Activated CD8-positive, alpha-beta memory T cell treated with anti-CD3 and anti-CD28 coated beads for 4 hours (primary cell): ENCODE data around the gene GPR34.
"Not testable (repeated sequence)": the region's sequence is repeated elsewhere in the genome, so short reads cannot be mapped to it uniquely, and the experiment has no call there.

Experiments
- DNase-seq, 2 donors: peaks; one replicate each; pipeline ENCODE4 v3.0.0-alpha.2; 2020; ENCODE audit warnings: low read depth in 2 of 2

Gene GPR34

DNA sequence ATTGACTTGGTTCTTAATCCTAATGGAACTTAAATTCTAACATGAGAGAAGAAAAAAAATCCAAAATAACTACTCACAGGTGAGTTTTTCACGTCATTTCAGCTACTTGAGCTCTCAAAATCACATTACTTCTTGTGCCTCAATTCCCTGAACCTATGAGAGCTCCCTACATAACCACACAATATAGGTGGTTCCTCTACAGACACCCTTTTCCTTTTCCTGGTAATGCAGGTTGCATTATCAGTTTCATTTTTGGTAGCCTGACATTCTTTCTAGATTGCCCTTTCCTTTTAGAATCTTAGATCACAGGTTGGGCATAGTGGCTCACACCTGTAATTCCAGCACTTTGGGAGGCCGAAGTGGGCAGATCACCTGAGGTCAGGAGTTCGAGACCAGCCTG lies 4.3 kb downstream of the GPR34 start:
- no peak for DNase-seq

DNA sequence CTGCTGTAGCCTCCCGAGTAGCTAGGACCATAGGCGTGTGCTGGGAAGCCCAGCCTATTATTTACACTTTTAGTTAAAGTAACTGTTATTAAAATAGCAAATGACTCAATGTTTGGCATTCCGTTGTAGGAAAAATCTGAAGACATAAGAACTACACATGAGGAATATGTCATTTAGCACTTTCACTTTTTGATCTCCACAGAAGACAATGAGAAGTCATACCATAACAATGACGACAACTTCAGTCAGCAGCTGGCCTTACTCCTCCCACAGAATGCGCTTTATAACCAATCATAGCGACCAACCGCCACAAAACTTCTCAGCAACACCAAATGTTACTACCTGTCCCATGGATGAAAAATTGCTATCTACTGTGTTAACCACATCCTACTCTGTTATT lies 6.7 kb downstream of the GPR34 start:
- DNase-seq, result no peak

DNA sequence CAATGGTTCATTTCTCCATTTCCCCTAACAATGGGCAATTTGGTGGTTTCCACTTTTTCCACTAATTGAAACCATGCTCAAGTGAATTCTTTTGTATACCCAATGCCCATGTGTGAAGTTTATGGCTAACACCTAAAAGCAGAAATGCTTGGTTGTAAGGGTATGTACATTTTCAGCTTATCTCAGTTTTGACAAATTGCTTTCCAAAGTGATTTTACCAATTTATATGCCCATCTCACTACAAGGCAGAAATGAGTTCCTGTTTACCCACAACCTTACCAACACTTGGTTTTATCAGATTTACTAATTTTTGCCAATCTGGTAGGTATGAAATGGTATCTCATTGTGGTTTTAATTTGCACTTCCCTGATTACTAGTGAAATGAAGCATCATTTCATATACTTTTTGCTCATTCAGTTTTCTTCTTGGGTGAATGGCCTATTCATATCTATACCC lies 14.8 kb downstream of the GPR34 start:
- DNase-seq, result no peak

DNA sequence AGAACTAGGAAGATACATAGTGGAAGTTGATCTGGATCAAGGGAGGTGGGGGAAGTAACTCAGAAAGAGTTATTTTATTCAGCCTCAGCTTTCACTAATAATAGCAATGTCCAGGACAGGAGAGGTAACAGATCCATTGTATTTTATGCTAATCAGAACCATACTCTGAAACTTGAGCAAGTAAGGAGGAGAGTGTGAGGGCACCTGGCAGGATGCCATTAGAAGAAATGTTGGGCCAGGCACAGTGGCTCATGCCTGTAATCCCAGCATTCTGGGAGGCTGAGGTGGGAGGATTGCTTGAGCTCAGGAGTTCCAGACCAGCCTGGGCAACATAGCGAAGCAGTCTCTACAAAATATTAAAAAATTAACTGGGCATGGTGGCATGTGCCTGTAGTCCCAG lies 16.3 kb downstream of the GPR34 start:
- DNase-seq, result no peak

DNA sequence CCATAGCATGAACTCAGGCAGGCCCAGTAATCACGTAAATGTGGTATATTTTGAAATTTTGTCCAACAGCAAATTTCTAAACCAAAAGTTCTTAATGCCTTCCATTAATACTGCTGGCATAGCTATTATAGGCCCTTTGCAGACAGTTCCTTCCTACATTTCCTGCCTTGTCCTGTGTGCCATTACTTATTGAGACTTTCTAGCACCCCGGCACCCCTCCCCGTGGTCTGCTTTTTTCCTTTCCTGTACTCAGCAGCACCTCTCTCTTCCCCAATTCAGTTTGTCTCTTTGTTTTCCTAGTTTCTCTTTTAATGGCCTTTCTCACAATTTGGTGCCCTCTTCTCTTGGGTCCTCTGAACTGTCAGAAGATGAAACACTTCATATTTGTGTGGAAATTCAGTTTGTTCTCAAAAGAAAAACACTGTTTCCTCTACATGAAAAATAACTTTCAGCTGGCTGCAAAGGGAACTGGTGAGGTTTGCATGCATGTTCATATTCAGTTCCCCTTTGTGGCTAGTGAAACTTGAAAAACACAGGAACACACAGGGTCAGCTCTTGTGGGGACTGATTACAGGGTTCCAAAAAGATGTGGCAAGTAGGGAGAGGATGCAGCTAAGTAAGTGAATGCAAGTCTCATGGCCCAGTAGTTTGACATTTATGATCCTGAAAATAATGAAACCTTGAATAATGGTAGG lies 17.1 kb downstream of the GPR34 start:
- DNase-seq, result no peak

DNA sequence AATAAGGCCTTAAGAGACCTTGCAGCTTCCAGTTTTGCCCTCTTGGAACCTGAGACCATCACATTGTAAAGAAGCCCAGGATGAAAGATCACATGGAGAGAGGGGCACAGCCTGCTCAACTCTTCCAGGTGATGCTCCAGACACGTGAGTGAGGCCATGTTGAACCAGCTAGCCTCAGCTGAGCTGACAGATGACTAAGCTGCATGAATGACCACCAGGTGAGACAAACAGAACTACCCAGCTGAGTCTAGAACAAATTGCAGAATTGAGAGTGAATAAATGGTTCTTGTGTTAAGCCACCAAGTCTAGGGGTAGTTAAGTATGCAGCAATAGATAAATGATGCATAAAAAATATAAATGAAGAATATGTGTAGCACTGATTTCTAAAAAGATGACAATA lies 18.4 kb downstream of the GPR34 start:
- no peak for DNase-seq

DNA sequence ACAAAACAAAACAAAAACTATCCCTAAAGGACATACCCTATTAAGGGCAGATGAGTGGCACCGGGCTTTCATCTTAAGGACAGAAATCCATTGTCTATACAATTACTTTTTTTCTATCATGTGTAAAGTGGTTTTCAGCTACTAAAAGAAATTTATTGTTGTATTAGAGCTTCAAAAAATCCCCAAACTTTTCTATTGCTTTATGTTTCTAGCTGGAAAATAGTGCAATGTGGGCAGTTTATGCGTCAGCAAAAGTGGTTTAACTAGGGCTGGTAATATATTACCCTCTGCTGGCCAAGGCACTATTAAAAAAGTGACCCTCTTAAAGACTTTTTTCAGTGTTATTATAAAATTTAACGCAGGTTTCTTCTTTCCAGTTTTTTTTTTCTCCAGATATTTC lies 19.7 kb downstream of the GPR34 start:
- DNase-seq, result no peak

DNA sequence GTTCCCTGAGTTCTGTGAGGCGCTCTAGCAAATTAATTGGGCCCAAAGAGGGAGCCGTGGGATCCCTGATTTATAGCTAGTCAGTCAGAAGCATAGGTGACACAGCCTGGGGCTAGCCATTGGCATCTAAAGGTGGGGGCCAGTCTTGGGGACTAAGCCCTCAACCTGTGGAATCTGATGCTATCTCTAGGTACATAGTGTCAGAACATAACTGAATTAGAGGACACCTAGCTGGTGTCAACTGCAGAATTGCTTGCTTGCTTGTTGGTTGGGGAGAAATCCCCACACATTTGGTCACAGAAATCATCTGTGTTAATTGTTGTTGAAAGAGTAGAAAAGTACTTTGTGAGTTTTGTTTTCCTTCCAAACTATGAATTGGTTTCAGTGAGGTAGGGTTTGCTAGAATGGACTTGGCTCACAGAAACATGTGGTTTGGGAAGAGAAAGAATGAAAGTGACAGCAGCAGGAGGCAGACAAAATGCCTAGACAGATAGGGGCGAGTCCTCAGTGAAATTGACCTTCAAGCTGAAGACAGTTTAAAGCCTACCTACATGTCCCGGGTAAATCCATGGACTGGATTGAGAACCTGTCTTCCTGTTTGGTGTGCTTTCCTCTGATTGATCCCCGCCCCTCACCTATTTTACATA lies 22.4 kb downstream of the GPR34 start:
- no peak for DNase-seq

DNA sequence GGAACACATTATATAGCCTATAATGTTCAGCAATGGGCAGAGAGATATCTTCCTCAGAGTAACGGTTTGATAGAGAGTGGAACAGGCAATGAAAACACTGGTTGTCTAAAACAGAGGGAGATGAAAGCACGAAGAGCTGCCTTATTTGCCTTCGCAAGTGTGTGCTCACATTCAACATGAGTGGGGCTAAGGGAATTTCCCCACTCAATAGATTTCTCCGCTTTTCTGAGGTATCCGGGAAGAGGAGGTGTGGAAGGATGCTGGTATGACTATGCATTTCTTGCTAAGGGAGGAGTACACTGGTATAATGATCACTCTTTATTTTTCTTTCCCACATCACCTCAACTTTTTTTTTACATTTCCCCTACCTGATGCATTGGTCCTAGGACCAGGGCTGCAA lies 27.4 kb downstream of the GPR34 start:
- no peak for DNase-seq

DNA sequence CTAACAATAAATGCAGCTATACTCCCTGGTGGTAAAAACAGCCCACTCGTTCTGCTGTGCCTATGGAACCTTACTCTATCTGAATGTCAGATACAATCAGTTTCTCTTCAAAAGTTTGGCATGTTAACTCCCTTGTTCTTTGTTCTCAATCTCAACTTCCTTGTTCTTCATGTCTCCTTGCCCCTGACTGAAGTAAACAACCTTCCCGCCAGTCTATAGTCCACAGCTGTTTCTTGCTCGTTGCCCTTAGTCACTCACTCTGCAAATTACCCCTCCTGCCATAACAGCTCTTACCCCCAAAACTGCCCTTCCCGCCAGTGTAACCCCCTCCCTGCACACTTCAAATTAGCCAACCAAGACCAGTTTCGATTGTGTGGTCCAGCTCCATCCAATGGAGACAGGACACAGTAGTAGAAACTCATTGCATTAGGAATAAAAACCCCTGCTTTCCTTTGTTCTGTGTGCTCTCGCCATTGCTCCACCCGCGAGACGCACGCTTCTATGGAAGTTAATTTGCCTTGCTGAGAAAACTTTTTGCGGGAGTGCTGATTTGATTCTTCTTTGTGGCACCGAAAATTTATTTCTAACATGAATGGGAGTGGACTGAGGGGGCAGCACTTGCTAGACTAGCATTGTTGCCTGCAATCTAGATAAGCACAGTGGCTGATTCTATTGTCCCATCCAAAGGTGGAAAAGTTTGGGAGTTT lies 28.1 kb downstream of the GPR34 start:
- no peak for DNase-seq

DNA sequence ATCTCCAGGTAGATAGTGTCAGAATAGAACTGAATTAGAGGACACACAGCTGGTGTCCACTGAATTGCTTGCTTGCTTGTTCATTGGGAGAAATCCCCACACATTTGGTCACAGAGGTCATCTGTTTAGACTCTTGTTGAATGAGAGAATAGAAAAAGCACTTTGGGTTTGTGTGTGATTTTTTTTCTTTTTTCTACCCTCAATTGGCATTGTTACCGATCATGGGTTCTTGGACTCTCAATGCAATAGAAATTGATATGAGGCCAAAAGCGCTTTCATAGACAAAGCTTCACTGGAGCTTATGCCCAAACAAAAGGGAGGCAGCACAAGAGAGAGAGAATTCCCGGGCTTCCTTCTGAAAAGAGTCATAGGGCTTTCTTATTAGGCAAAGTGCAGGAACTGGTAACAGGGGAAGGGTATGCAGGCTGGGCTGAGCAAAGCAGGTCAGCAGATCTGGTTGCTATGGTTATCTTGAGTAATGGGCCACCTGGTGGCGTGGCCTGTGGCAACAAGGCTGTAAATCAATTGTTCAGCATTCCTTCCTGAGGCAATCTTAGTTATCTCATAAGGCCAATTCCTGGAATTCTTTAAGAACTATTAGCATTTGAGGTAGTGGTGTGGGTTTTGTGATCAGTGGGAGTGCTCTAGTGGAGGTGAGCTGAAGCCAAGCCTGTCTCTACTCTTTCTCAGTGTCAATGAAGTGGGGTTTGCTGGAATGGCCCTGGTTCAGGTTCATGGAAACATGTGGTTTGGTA lies 29.9 kb downstream of the GPR34 start:
- no peak for DNase-seq

DNA sequence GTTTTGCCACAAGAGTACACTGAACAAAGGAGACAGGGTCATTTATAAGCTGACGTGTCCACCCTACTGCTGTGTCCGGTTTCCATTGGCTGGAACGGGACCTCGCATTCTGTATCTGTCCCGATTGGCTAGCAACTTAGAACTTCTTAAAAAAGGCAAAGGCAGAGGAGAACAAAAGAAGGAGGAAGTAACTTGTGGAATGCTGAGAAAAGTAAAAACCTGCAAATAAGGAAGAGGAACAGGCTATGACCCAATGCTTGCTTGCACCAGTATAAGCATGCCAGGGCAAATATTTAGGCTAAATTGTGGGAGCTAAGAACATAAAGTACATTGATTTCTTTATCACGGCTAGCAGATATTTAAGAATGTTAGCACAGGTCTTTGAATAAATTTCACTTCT lies 30.8 kb downstream of the GPR34 start:
- DNase-seq, result not testable (repeated sequence)

DNA sequence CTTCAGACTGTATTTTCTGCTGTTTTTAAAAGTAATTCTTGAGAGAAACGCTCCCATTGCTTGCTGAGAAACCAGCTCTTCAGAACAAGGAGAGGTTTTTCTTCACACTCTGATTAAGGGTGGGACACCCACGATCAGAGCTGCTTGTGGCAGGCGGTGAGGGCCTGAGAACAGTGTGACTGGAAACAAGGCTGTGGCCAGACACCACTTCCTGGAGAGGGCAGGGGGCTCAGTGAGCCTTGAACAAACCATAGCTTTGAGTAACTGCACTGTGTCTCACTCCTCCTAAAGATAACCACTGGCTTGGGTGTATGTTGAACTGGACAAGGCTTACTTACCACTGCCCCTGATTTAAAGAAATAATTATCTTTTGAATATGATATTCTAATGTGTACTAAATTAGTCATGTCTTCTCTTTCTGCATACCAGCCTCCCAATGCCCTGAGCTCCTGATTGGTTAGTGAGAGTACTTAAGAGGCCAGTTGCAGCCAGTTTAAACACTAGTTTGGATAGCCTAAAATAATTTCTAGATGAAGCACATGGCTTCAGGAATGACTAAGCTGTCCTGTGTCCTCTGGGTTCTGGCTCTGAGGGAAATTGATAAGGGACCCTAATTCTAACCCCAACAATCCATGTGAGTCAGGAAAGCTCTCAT lies 31.5 kb downstream of the GPR34 start:
- peak; percentile 29 to 33 for DNase-seq

DNA sequence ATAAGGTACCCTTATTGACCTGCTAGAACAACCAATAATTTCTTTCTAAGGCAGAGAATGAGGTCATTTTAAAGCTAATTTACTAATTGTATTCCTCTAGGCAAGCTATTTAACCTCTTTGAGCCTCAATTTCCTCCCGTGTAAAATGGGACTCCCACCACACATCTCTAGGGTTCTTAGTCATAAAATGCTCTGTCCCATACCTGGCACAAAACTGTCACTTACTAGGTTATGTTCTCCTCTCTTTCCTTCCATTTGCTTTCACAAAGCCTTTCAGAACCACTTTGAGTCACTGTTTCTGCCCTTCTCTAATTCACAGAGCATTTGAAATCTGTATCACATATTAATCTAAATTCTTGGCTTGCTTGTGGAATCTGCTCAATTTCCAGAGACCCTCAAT lies 32.8 kb downstream of the GPR34 start:
- DNase-seq, result no peak

DNA sequence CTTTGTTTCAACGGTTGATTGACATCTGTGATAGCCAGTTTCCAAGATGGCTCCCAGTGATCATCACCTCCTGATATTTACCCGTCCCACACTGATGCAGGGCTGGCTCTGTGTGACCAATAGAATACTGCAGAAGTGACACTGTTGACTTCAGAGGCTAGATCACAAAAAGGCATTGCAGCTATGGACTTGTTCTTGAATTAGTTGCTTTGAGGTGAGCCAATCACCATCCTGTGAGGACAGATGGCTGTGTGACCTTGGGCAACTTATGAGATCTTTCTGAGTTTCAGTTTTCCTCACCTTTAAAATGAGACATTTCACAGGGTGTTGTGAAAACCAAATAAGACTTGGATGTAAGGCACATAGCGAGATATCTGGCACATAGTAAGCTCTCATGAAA lies 33.4 kb downstream of the GPR34 start:
- DNase-seq, result no peak

DNA sequence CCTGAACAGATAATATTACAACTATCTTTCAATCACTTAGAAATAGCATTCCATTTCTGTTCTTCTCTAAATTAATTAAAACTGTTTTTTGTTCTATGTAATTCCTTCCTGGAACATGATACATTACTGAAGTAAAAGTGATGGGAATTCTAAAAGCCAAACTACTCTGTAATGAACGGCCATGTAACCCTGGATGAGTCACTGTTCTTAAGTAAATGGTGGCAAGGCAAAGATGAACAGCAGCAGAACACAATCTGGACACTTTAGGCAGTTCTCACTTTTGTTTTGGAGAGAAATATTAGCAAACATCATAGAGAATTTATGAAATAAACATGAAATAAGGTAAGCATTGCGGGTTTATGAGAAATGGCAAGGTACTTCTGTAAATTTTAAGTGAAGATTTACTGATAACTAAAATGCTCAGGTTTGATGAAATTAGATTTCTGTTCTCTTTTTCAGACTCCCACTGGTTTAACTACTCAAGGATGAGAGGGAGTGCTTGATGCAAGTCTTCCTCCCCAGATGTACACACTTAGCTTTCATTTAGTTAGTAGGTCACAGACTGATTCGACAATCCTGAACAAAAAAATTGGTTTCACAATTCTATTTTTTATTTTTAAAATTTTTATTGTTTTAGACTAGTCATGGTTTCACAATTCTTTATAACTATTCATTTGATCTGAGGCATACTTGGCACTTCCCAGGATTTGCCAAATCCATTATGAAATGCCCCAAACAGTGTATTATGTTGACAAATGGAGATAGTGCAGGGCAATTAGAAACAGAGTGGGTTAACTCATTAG lies 34.2 kb downstream of the GPR34 start:
- no peak for DNase-seq

DNA sequence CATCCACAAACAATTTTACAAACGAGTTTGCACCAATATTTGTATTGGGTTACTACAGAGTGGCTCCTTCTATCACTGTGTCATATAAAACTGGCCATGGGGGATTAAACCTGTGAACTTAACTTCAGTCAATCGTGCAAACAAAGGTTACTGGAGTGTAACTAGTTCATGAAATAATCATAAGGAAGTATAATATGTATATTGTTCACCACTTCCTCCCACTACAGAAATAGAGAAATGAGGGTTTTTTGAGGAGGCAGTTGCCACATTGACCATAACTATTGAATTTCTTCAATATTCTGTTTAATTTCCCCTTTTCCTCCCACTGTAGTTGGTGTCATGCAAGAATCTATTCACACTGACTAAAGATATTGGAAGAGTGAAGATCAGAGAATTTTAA lies 35.1 kb downstream of the GPR34 start, which contains the start of gene GPR82:
Gene GPR82 (plus strand): TSS at position 356 of the 400 bp plus-strand sequence. CDS start 2,846 bp downstream, outside the sequence.
- no peak for DNase-seq

DNA sequence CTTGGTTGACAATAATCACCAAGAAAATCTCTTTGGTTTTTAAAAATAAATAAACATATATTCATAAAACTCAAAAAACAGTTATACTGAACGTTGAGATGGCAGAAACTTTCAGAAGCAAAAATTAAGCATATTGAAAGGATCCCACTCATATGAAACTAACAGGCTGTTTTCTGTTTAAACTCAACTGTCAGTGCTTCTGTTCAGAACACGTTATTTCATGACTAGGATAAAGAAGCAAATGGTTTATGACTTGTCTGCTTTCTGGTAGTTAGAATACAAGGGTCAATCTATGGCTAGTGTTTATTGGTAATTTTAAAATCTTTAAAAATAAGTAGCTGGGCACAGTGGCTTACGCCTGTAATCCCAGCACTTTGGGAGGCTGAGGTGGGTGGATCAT lies 39.4 kb downstream of the GPR34 start:
- DNase-seq, result no peak

DNA sequence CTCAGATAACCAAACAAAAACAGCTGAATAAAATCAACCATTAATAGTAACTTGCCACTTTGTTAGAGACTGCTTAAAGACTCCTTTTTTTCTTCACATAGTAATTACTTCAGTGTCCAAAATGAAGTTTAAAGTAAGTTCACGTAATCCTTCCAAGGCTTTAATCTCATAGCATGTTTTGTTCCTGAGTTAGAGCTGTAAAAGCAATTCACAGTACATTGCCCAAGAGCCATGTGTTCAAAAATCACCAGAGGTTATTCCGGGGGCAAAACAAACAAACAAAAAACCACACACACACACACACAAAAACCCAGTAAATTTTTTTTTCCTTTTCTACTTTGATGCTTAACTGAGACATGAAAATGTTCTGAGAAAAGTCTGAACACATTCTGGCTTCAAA lies 41.3 kb downstream of the GPR34 start:
- no peak for DNase-seq

DNA sequence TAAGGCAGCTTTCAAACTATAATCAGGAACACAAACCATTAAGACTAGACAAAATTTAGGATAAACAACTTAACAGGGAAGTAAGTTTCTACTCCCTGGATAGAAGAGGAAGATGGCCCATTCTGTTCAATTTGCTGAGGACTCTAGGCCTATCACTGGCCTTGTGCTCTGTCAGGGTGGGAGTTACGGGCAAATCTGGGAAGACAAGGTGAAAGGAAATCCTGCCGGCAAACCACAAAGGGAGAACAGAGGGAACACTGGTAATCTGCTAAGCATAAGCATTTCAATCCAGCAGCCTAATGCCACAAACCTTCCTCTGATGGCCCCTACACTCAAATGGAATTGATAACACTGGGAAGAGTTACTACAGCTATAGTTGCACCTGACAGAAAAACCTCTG lies 43.5 kb downstream of the GPR34 start:
- no peak for DNase-seq

DNA sequence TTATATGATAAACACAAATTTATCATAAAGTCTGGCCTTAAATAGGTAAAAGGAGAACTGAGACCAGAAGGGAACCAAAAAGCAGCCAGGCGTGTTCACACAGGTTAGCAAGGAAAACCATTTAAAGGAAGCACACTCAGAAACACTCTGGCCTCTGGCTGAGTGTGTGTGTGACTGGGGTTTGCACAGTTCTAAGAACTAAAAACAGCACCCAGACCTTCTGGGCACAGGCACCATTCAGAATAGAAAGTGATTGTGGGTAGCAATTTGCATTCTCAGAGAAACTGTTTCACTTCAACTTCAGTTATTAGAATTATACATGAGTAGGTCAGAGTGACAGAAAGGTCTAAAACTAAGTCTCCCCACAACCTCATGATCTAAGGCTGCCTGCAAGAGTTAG lies 45.2 kb downstream of the GPR34 start:
- DNase-seq, result no peak
